Activated naive CD8-positive, alpha-beta T cell (primary cell): ENCODE data around the gene CLPTM1.
A peak's percentile ranks its signal among the peaks of the same experiment; 100 is the strongest.
"Not testable (repeated sequence)": the region's sequence is repeated elsewhere in the genome, so short reads cannot be mapped to it uniquely, and the experiment has no call there.

Experiments used
- H3K27ac Mint-ChIP-seq: one replicate; pipeline ENCODE4 v1.8.0; 2021; ENCODE audit warnings: mixed read lengths
- H3K27me3 Mint-ChIP-seq: one replicate; pipeline ENCODE4 v1.8.0; 2021; ENCODE audit warnings: mixed read lengths
- H3K36me3 Mint-ChIP-seq: one replicate; pipeline ENCODE4 v1.8.0; 2021; ENCODE audit warnings: mixed read lengths
- H3K4me1 Mint-ChIP-seq: one replicate; pipeline ENCODE4 v1.8.0; 2021; ENCODE audit warnings: low read depth, mixed read lengths
- H3K4me3 Mint-ChIP-seq: one replicate; pipeline ENCODE4 v1.8.0; 2021; ENCODE audit warnings: mild to moderate bottlenecking, mixed read lengths
- H3K9me3 Mint-ChIP-seq: one replicate; pipeline ENCODE4 v1.8.0; 2021; ENCODE audit warnings: low read depth, mixed read lengths

Gene CLPTM1

GRCh38 chr19:44955505-44956439 is 592 bp downstream of the CLPTM1 start:
- Mint-ChIP-seq H3K36me3 (no peaks in the 10 kb centered on the region), H3K27me3 (no peaks in the 10 kb centered on the region), H3K27ac (peak overlapping the region; percentile 89), H3K4me1 (peaks cover 56% of the 10 kb centered on the region), H3K4me3 (peak overlapping the region; percentile 100), H3K9me3 (no peaks in the 10 kb centered on the region)

GRCh38 chr19:44957526-44957925 is 2.3 kb downstream of the CLPTM1 start:
- Mint-ChIP-seq H3K36me3 (no peaks in the 10 kb centered on the region), H3K27ac (peak overlapping the region; percentile 70), H3K9me3 (no peaks in the 10 kb centered on the region), H3K27me3 (no peaks in the 10 kb centered on the region), H3K4me1 (peaks cover 53% of the 10 kb centered on the region), H3K4me3 (no peak overlapping the region)

- H3K36me3 Mint-ChIP-seq: no peaks in the 10 kb centered on the region
- H3K27me3 Mint-ChIP-seq: no peaks in the 10 kb centered on the region
- no peaks in the 10 kb centered on the region for H3K9me3 Mint-ChIP-seq
- H3K4me3 Mint-ChIP-seq: no peak overlapping the region
- H3K27ac Mint-ChIP-seq: peak overlapping the region; percentile 70
- H3K4me1 Mint-ChIP-seq: peaks cover 53% of the 10 kb centered on the region
Observed at GRCh38 chr19:44958090-44958489, 2.9 kb downstream of the CLPTM1 start.

GRCh38 chr19:44959691-44960090 is 4.5 kb downstream of the CLPTM1 start:
- Mint-ChIP-seq H3K36me3 (no peaks in the 10 kb centered on the region), H3K9me3 (no peaks in the 10 kb centered on the region)

GRCh38 chr19:44960906-44961728 is 5.9 kb downstream of the CLPTM1 start:
- H3K36me3 Mint-ChIP-seq: no peaks in the 10 kb centered on the region
- no peaks in the 10 kb centered on the region for H3K9me3 Mint-ChIP-seq
- H3K4me1 Mint-ChIP-seq: peaks cover 40% of the 10 kb centered on the region
- H3K27ac Mint-ChIP-seq: peak overlapping the region; percentile 79
- no peaks in the 10 kb centered on the region for H3K27me3 Mint-ChIP-seq
- no peak overlapping the region for H3K4me3 Mint-ChIP-seq

More at GRCh38 chr19:44959691-44960090, 4.5 kb downstream of the CLPTM1 start:
- Mint-ChIP-seq H3K27ac (peak overlapping the region; percentile 64), H3K4me3 (no peak overlapping the region), H3K4me1 (peaks cover 45% of the 10 kb centered on the region), H3K27me3 (no peaks in the 10 kb centered on the region)

GRCh38 chr19:44961821-44962220 is 6.6 kb downstream of the CLPTM1 start:
- Mint-ChIP-seq H3K9me3 (no peaks in the 10 kb centered on the region), H3K4me1 (peaks cover 33% of the 10 kb centered on the region), H3K27ac (no peak overlapping the region), H3K36me3 (no peaks in the 10 kb centered on the region), H3K4me3 (no peak overlapping the region), H3K27me3 (no peaks in the 10 kb centered on the region)

- H3K27ac Mint-ChIP-seq: peak overlapping the region; percentile 48
- peaks cover 5% of the 10 kb centered on the region for H3K4me1 Mint-ChIP-seq
Observed at GRCh38 chr19:44968118-44968517, 12.9 kb downstream of the CLPTM1 start.

GRCh38 chr19:44968670-44969069 is 13.5 kb downstream of the CLPTM1 start:
- Mint-ChIP-seq H3K27me3 (no peaks in the 10 kb centered on the region), H3K4me3 (no peak overlapping the region), H3K36me3 (no peaks in the 10 kb centered on the region), H3K27ac (no peak overlapping the region), H3K4me1 (peaks cover 5% of the 10 kb centered on the region), H3K9me3 (no peaks in the 10 kb centered on the region)

More at GRCh38 chr19:44968118-44968517, 12.9 kb downstream of the CLPTM1 start:
- Mint-ChIP-seq H3K4me3 (no peak overlapping the region), H3K36me3 (no peaks in the 10 kb centered on the region), H3K27me3 (no peaks in the 10 kb centered on the region), H3K9me3 (no peaks in the 10 kb centered on the region)

GRCh38 chr19:44969437-44969836 is 14.3 kb downstream of the CLPTM1 start:
- Mint-ChIP-seq H3K4me3 (no peak overlapping the region), H3K36me3 (peaks cover 2% of the 10 kb centered on the region), H3K27me3 (no peaks in the 10 kb centered on the region), H3K9me3 (no peaks in the 10 kb centered on the region), H3K4me1 (peaks cover 5% of the 10 kb centered on the region), H3K27ac (no peak overlapping the region)

- H3K9me3 Mint-ChIP-seq, H3K4me1 Mint-ChIP-seq, H3K27me3 Mint-ChIP-seq, H3K27ac Mint-ChIP-seq, H3K36me3 Mint-ChIP-seq, H3K4me3 Mint-ChIP-seq: not testable (repeated sequence)
Observed at GRCh38 chr19:44971451-44971850, 16.3 kb downstream of the CLPTM1 start.

GRCh38 chr19:44972802-44973201 is 17.6 kb downstream of the CLPTM1 start:
- Mint-ChIP-seq H3K4me1 (peaks cover 3% of the 10 kb centered on the region), H3K9me3 (no peaks in the 10 kb centered on the region), H3K4me3 (no peak overlapping the region), H3K27ac (no peak overlapping the region), H3K27me3 (no peaks in the 10 kb centered on the region), H3K36me3 (peaks cover 2% of the 10 kb centered on the region)

- no peaks in the 10 kb centered on the region for H3K9me3 Mint-ChIP-seq
- H3K27ac Mint-ChIP-seq: no peak overlapping the region
- no peaks in the 10 kb centered on the region for H3K4me1 Mint-ChIP-seq
- peaks cover 2% of the 10 kb centered on the region for H3K36me3 Mint-ChIP-seq
- no peaks in the 10 kb centered on the region for H3K27me3 Mint-ChIP-seq
- no peak overlapping the region for H3K4me3 Mint-ChIP-seq
Observed at GRCh38 chr19:44973982-44974735, 19.0 kb downstream of the CLPTM1 start.

GRCh38 chr19:44974857-44975256 is 19.7 kb downstream of the CLPTM1 start:
- Mint-ChIP-seq H3K9me3 (no peaks in the 10 kb centered on the region), H3K27me3 (no peaks in the 10 kb centered on the region), H3K4me3 (no peak overlapping the region), H3K27ac (no peak overlapping the region), H3K4me1 (no peaks in the 10 kb centered on the region), H3K36me3 (peaks cover 2% of the 10 kb centered on the region)

- Mint-ChIP-seq H3K4me1 (no peaks in the 10 kb centered on the region), H3K27ac (no peak overlapping the region), H3K36me3 (peaks cover 2% of the 10 kb centered on the region), H3K4me3 (no peak overlapping the region), H3K9me3 (no peaks in the 10 kb centered on the region), H3K27me3 (no peaks in the 10 kb centered on the region)
Observed at GRCh38 chr19:44975444-44975843, 20.3 kb downstream of the CLPTM1 start.
